ENCODE measurements around the gene ZFPM1.

DNA sequence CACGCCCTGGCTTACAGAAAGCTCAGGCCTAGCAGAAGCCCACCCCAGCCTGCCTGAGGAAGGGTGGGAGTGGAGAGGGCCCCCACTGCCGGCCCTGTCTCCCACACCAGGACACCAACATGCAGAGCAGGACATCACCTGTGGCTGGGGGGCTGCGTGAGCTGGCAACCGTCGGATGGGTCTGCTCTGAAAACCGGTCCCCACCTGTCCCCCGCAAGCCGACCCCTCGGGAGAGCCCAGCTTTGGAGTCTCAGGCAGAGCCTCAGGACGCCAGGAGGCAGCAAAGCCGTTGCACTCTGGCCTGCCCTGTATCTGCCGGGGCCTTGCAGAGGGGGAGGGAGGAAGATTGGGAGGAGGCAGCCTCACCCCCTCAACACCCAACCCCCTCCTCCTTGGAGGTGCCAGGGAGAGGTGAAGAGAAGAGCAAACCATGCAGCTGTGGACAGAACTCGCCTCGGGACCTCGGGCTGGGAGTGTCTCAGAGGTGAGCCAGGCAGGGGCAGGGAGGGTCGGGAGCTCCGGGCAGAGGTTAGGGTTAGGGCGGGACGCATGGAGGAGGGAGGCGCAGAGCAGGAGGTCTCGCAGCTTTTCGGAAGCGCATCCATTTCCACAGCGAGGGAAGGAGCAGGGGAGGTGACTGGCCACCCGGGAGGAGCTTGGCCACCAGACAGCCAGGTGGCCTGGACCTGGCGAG is 86.7 kb downstream of the ZFPM1 start:
- TF ChIP-seq YY1 (IDR thresholded peaks at IDR 0.05; ENCODE audit: insufficient read depth, insufficient read length): no peak
- TF ChIP-seq ZNF274 (IDR thresholded peaks at IDR 0.05; ENCODE audit: low read depth, low read length): no peak
- TF ChIP-seq SUZ12 (IDR thresholded peaks at IDR 0.05; ENCODE audit: extremely low read depth, insufficient read depth, insufficient read length): no peak
